K562 (cell line): Measurements from ENCODE around the gene CAPZB. TPM values are rescaled to one million over a fixed set of nuclear protein-coding genes. Genes with fewer than 3 reads are reported as not detected.

ENCODE experiments used
- HNRNPUL1 ChIP-seq: fragments of 200-400 bp; formaldehyde crosslinking; IDR thresholded peaks from 2 replicates; pipeline ENCODE4 v1.6.1; 2017; ENCODE audit warnings: low read length
- JUN ChIP-seq, 2 experiments: sonication (generic) in 1 of 2; formaldehyde crosslinking in 1 of 2; IDR thresholded peaks; 2 replicates each; pipeline versions ENCODE4 v1.6.1 to v1.8.0; 2012 to 2022; ENCODE audit warnings: borderline replicate concordance in 2 of 2, mild to moderate bottlenecking in 2 of 2, improper control_type of control experiment in 1 of 2, low read depth in 1 of 2, low read length in 1 of 2, missing genetic modification reagents in 1 of 2
- JUND ChIP-seq, 2 experiments: IDR thresholded peaks; 2 replicates in 1 of 2; 3 replicates in 1 of 2; pipeline ENCODE4 v1.6.1; 2011; ENCODE audit warnings: borderline replicate concordance in 2 of 2, low read depth in 2 of 2, low read length in 2 of 2, improper control_type of control experiment in 1 of 2, missing biosample characterization in 1 of 2, missing genetic modification characterization in 1 of 2, missing genetic modification reagents in 1 of 2
- MTA1 ChIP-seq: fragments of 450-650 bp; IDR thresholded peaks from 2 replicates; pipeline ENCODE4 v1.6.1; 2017; ENCODE audit warnings: borderline replicate concordance
- MYC ChIP-seq, 2 experiments: fragments of 250-450 bp in 1 of 2; sonication (Bioruptor Pico) in 1 of 2; IDR thresholded peaks; 2 replicates each; pipeline versions ENCODE4 v1.5.1 to v1.6.1; 2012 to 2021; ENCODE audit warnings: low read depth in 2 of 2, borderline replicate concordance in 1 of 2, improper control_type of control experiment in 1 of 2, low read length in 1 of 2, mild to moderate bottlenecking in 1 of 2, moderate library complexity in 1 of 2
- NCOA6 ChIP-seq: fragments of 450-650 bp; IDR thresholded peaks from 2 replicates; pipeline ENCODE4 v1.6.1; 2017; ENCODE audit warnings: mild to moderate bottlenecking
- OTX1 ChIP-seq: fragments of 450-650 bp; formaldehyde crosslinking; IDR thresholded peaks from 2 replicates; pipeline ENCODE4 v1.4.0; 2022; ENCODE audit warnings: mild to moderate bottlenecking
- POLR2H ChIP-seq: IDR thresholded peaks from 2 replicates; pipeline ENCODE4 v1.6.1; 2016; ENCODE audit warnings: missing genetic modification characterization, low read depth, mild to moderate bottlenecking, control low read depth, missing compliant biosample characterization, moderate library complexity
- SMARCC2 ChIP-seq: fragments of 450-650 bp; IDR thresholded peaks from 2 replicates; pipeline ENCODE4 v1.6.1; 2017; ENCODE audit warnings: antibody characterized with exemption, moderate library complexity, mild to moderate bottlenecking, low read depth
- SP2 ChIP-seq: IDR thresholded peaks from 2 replicates; pipeline ENCODE4 v1.6.1; 2011; ENCODE audit warnings: mild to moderate bottlenecking, low read depth, low read length, moderate library complexity; ENCODE audit not compliant: poor library complexity, severe bottlenecking; ENCODE audit errors: extremely low read depth
- SRSF7 ChIP-seq: fragments of 200-400 bp; formaldehyde crosslinking; optimal IDR thresholded peaks from 2 replicates; pipeline ENCODE3; 2017; ENCODE audit warnings: mild to moderate bottlenecking, low read depth, low read length
- TBP ChIP-seq: optimal IDR thresholded peaks from 2 replicates; pipeline ENCODE3; 2011; ENCODE audit warnings: low read depth, low read length, improper control_type of control experiment
- TRIM25 ChIP-seq: fragments of 450-650 bp; IDR thresholded peaks from 2 replicates; pipeline ENCODE4 v1.7.0; 2016; ENCODE audit warnings: borderline replicate concordance
- ZBTB1 ChIP-seq: sonication (generic); formaldehyde crosslinking; IDR thresholded peaks from 2 replicates; pipeline ENCODE4 v1.8.1; 2023; ENCODE audit warnings: missing genetic modification reagents, low read depth, mild to moderate bottlenecking, borderline replicate concordance
- ZKSCAN3 ChIP-seq: fragments of 250-450 bp; sonication (Bioruptor Pico); IDR thresholded peaks from 2 replicates; pipeline ENCODE4 v1.4.0; 2020
- ZMIZ1 ChIP-seq, 2 experiments: fragments of 150-350 bp in 1 of 2; IDR thresholded peaks; 2 replicates each; pipeline ENCODE4 v1.6.1; 2012 to 2016; ENCODE audit warnings: low read depth in 2 of 2, low read length in 2 of 2, mild to moderate bottlenecking in 1 of 2, moderate library complexity in 1 of 2
- ZNF316 ChIP-seq: fragments of 450-650 bp; IDR thresholded peaks from 2 replicates; pipeline ENCODE4 v1.6.1; 2016
- ZNF512 ChIP-seq: IDR thresholded peaks from 2 replicates; pipeline ENCODE4 v1.6.1; 2016; ENCODE audit warnings: missing genetic modification characterization, missing compliant biosample characterization
- ZNF644 ChIP-seq: fragments of 200-800 bp; sonication (Bioruptor generic); IDR thresholded peaks from 2 replicates; pipeline ENCODE4 v1.6.1; 2016; ENCODE audit warnings: low read depth, missing genetic modification characterization, missing compliant biosample characterization
- ZNF79 ChIP-seq: fragments of 250-450 bp; sonication (Bioruptor Pico); IDR thresholded peaks from 2 replicates; pipeline ENCODE4 v1.4.0; 2020; ENCODE audit warnings: low read depth, mild to moderate bottlenecking, moderate library complexity
- polyA plus RNA-seq, 8 experiments: library from polyadenylated mRNA; depleted of rRNA in 4 of 8; stranded (reverse) in 5 of 8; unstranded in 3 of 8; fragments of >200 nt; fragmentation: Nextera tagmentation in 2 of 8; fragmentation: Illumina TruSeq in 1 of 8; extraction: Ambion mirVana in 2 of 8; extraction: Trizol in 1 of 8; gene quantifications; 2 replicates each; pipeline versions ENCODE4 v1.2.1 to v1.2.3, GENCODE V29; 2011 to 2014; ENCODE audit warnings: inconsistent platforms in 1 of 8, missing spikeins in 1 of 8
- total RNA-seq, 7 experiments: library from RNA; depleted of rRNA in 6 of 7; stranded (reverse); fragments of >200 nt in 6 of 7; fragmentation: Illumina TruSeq in 2 of 7; extraction: Trizol in 2 of 7; gene quantifications; 2 replicates each; pipeline versions ENCODE4 v1.2.1 to v1.2.3, GENCODE V29; 2011 to 2021; ENCODE audit warnings: low replicate concordance in 1 of 7

Gene CAPZB
- total and polyA plus RNA-seq, 9 of the 15 experiments (the other 6 are each of a cell fraction or from before 2014, with no cell fraction given): 57.6 to 297 (median 125) TPM

GRCh38 chr1:19407494-19408096 is 77.7 kb downstream of the CAPZB start (continued):
- TF ChIP-seq ZMIZ1 (IDR thresholded peaks at IDR 0.05; ENCODE audit: low read depth in 2 of 2, low read length in 2 of 2) (no peak), NCOA6 (no peak), ZBTB1 (CRISPR knock-in tag) (no peak), TBP (no peak), SRSF7 (no peak), POLR2H (tag) (no peak), TRIM25 (no peak), JUN (IDR thresholded peaks at IDR 0.05; ENCODE audit: borderline replicate concordance, low read depth, low read length) (no peak), JUN (CRISPR knock-in tag; IDR thresholded peaks at IDR 0.05; ENCODE audit: borderline replicate concordance) (no peak), SMARCC2 (peak; percentile 51; the same call in 1 of the 2 replicates), MYC (IDR thresholded peaks at IDR 0.05; ENCODE audit: low read depth, low read length) (no peak), MYC (CRISPR knock-in tag; IDR thresholded peaks at IDR 0.05; ENCODE audit: borderline replicate concordance, low read depth) (no peak), OTX1 (CRISPR knock-in tag) (no peak), ZNF316 (peak; percentile 80), MTA1 (no peak), ZNF79 (CRISPR knock-in tag) (no peak), ZKSCAN3 (CRISPR knock-in tag) (no peak), ZNF512 (tag) (no peak), ZNF644 (tag) (no peak), HNRNPUL1 (0 out of 2 replicates have a peak, but pooled peaks have one; percentile 62), JUND (IDR thresholded peaks at IDR 0.05; ENCODE audit: borderline replicate concordance, low read depth, low read length) (peak; percentile 65), JUND (tag; IDR thresholded peaks at IDR 0.05; ENCODE audit: borderline replicate concordance, low read depth, low read length) (peak; percentile 27; the same call in 1 of the 3 replicates), SP2 (no peak)
